WTC11 (cell line): Measurements from ENCODE around the gene ALK. TPM values are rescaled to one million over a fixed set of nuclear protein-coding genes. Genes with fewer than 3 reads are reported as not detected.

ENCODE experiments used
- ATAC-seq: fragments of 200-7000 bp; cut with Tn5 transposase; 2 replicates; pipeline ENCODE4 v1.10.0; 2021; ENCODE audit warnings: mild to moderate bottlenecking, moderate library complexity
- CTCF ChIA-PET: fragments of 300-600 bp; sonication (Branson Sonifier 250); formaldehyde crosslinking; loops from one replicate; lab custom pipeline; 2021; ENCODE audit warnings: antibody characterized with exemption; lab: Charles Lee
- POLR2A ChIA-PET: fragments of 350-600 bp; sonication (Branson Sonifier 250); formaldehyde crosslinking; loops from one replicate; lab custom pipeline; 2021; ENCODE audit warnings: antibody characterized with exemption; lab: Charles Lee
- DNase-seq: peaks from one replicate; pipeline ENCODE4 v3.0.0; 2021; ENCODE audit warnings: low spot score
- H3K27ac Mint-ChIP-seq: 2 replicates; pipeline ENCODE4 v1.8.0; 2021; ENCODE audit warnings: mixed read lengths
- H3K27me3 Mint-ChIP-seq: 2 replicates; pipeline ENCODE4 v1.8.0; 2021; ENCODE audit warnings: low read depth, mild to moderate bottlenecking, moderate library complexity, mixed read lengths
- H3K36me3 Mint-ChIP-seq: 2 replicates; pipeline ENCODE4 v1.8.0; 2021; ENCODE audit warnings: mixed read lengths
- H3K4me1 Mint-ChIP-seq: 2 replicates; pipeline ENCODE4 v1.8.0; 2022; ENCODE audit warnings: mixed read lengths
- H3K4me3 Mint-ChIP-seq: 2 replicates; pipeline ENCODE4 v1.8.0; 2021; ENCODE audit warnings: mild to moderate bottlenecking, moderate library complexity, mixed read lengths
- H3K9me3 Mint-ChIP-seq: 2 replicates; pipeline ENCODE4 v1.8.0; 2021; ENCODE audit warnings: mixed read lengths
- ATF1 ChIP-seq: sonication (generic); formaldehyde crosslinking; IDR thresholded peaks from 2 replicates; pipeline ENCODE4 v1.8.1; 2023; ENCODE audit warnings: mild to moderate bottlenecking, moderate library complexity, missing genetic modification reagents
- ATF3 ChIP-seq: sonication (generic); formaldehyde crosslinking; conservative IDR thresholded peaks from 2 replicates; pipeline ENCODE4 v1.8.1; 2022; ENCODE audit warnings: mild to moderate bottlenecking, missing genetic modification reagents
- CBFB ChIP-seq: sonication (generic); formaldehyde crosslinking; IDR thresholded peaks from 2 replicates; pipeline ENCODE4 v1.8.1; 2022; ENCODE audit warnings: mild to moderate bottlenecking, low read depth, missing genetic modification reagents
- E2F4 ChIP-seq: sonication (generic); formaldehyde crosslinking; IDR thresholded peaks from 2 replicates; pipeline ENCODE4 v1.8.1; 2022; ENCODE audit warnings: low read depth, mild to moderate bottlenecking, moderate library complexity, missing genetic modification reagents, borderline replicate concordance
- ELF4 ChIP-seq: sonication (generic); formaldehyde crosslinking; IDR thresholded peaks from 2 replicates; pipeline ENCODE4 v1.8.1; 2022; ENCODE audit warnings: low read depth, mild to moderate bottlenecking, moderate library complexity, missing genetic modification reagents
- ERG ChIP-seq: fragments of 250-450 bp; sonication (Bioruptor Pico); IDR thresholded peaks from 2 replicates; pipeline ENCODE4 v1.8.0; 2021; ENCODE audit warnings: mild to moderate bottlenecking
- ESRRA ChIP-seq: sonication (generic); formaldehyde crosslinking; IDR thresholded peaks from 2 replicates; pipeline ENCODE4 v1.8.1; 2022; ENCODE audit warnings: mild to moderate bottlenecking, missing genetic modification reagents, borderline replicate concordance
- ETV6 ChIP-seq: sonication (generic); formaldehyde crosslinking; IDR thresholded peaks from 2 replicates; pipeline ENCODE4 v1.8.1; 2022; ENCODE audit warnings: mild to moderate bottlenecking, missing genetic modification reagents
- FOXJ3 ChIP-seq: sonication (generic); formaldehyde crosslinking; IDR thresholded peaks from 2 replicates; pipeline ENCODE4 v1.9.0; 2021; ENCODE audit warnings: missing genetic modification reagents, mild to moderate bottlenecking, borderline replicate concordance
- FOXP1 ChIP-seq: sonication (generic); formaldehyde crosslinking; IDR thresholded peaks from 2 replicates; pipeline ENCODE4 v1.8.0; 2022; ENCODE audit warnings: missing genetic modification reagents, mild to moderate bottlenecking, moderate library complexity, borderline replicate concordance
- JAZF1 ChIP-seq: fragments of 250-450 bp; sonication (Bioruptor Pico); IDR thresholded peaks from 2 replicates; pipeline ENCODE4 v1.9.0; 2021; ENCODE audit warnings: moderate library complexity, mild to moderate bottlenecking, inconsistent platforms
- JUN ChIP-seq: sonication (generic); formaldehyde crosslinking; IDR thresholded peaks from 2 replicates; pipeline ENCODE4 v1.8.0; 2023; ENCODE audit warnings: mild to moderate bottlenecking, missing genetic modification reagents
- NFATC4 ChIP-seq: fragments of 250-450 bp; sonication (Bioruptor Pico); IDR thresholded peaks from 2 replicates; pipeline ENCODE4 v1.9.0; 2021; ENCODE audit warnings: mild to moderate bottlenecking
- NR1H2 ChIP-seq: sonication (generic); formaldehyde crosslinking; IDR thresholded peaks from 2 replicates; pipeline ENCODE4 v1.9.0; 2021; ENCODE audit warnings: mild to moderate bottlenecking, moderate library complexity, missing genetic modification reagents
- STAT6 ChIP-seq: sonication (generic); formaldehyde crosslinking; conservative IDR thresholded peaks from 2 replicates; pipeline ENCODE4 v1.8.1; 2023; ENCODE audit warnings: mild to moderate bottlenecking, low read depth, missing genetic modification reagents, moderate library complexity
- ZNF219 ChIP-seq: sonication (generic); formaldehyde crosslinking; IDR thresholded peaks from 2 replicates; pipeline ENCODE4 v1.8.0; 2023; ENCODE audit warnings: missing genetic modification reagents, mild to moderate bottlenecking, borderline replicate concordance
- ZNF532 ChIP-seq: fragments of 250-450 bp; sonication (Bioruptor Pico); IDR thresholded peaks from 2 replicates; pipeline ENCODE4 v1.9.0; 2021; ENCODE audit warnings: mild to moderate bottlenecking, borderline replicate concordance
- total RNA-seq: library from RNA; stranded (reverse); gene quantifications from 3 replicates; pipeline ENCODE4 v1.2.3, GENCODE V29; 2021
- TF ChIP-seq, protein P1 (sequence below): sonication (generic); formaldehyde crosslinking; IDR thresholded peaks from 2 replicates; pipeline ENCODE4 v1.8.1; 2022; ENCODE audit warnings: missing genetic modification reagents, borderline replicate concordance
- TF ChIP-seq, protein P2 (sequence below): sonication (generic); formaldehyde crosslinking; IDR thresholded peaks from 2 replicates; pipeline ENCODE4 v1.8.1; 2023; ENCODE audit warnings: mild to moderate bottlenecking, missing genetic modification reagents, moderate library complexity
- TF ChIP-seq, protein P3 (sequence below): fragments of 250-450 bp; sonication (Bioruptor Pico); IDR thresholded peaks from 2 replicates; pipeline ENCODE4 v1.9.0; 2021; ENCODE audit warnings: moderate library complexity, mild to moderate bottlenecking, inconsistent platforms, borderline replicate concordance

ALK gene
- total RNA-seq, 1 experiment from 2014 or later = not detected

DNA sequence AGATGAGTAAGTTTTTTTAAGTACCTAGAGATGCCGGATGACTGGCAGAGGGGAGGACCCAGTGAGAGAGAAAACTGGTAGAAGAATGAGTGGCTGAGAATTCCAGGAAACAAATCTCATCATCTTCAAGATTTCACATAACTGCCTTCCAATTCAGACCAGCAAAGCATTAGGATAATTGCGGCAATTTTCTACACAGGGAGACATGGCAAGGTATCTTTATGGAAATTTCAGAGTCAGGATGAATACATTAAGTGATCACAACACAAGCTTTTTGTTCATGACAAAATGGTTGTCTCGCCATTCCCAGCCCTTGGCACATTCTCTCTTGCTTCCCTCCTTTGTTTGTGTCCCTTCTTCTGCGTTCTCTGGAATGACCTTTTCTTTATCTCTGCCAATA lies 82.1 kb downstream of the ALK start (continued):
- TF ChIP-seq ZNF532 (no peak), STAT6 (CRISPR knock-in tag) (no peak), ELF4 (CRISPR knock-in tag) (no peak), JUN (no peak), ESRRA (CRISPR knock-in tag) (no peak), JAZF1 (CRISPR knock-in tag) (no peak), CBFB (CRISPR knock-in tag) (no peak), FOXJ3 (CRISPR knock-in tag) (no peak), NR1H2 (CRISPR knock-in tag) (no peak), E2F4 (no peak), ATF3 (CRISPR knock-in tag) (no peak), FOXP1 (CRISPR knock-in tag) (no peak), ATF1 (CRISPR knock-in tag) (no peak), NFATC4 (CRISPR knock-in tag) (no peak)

DNA sequence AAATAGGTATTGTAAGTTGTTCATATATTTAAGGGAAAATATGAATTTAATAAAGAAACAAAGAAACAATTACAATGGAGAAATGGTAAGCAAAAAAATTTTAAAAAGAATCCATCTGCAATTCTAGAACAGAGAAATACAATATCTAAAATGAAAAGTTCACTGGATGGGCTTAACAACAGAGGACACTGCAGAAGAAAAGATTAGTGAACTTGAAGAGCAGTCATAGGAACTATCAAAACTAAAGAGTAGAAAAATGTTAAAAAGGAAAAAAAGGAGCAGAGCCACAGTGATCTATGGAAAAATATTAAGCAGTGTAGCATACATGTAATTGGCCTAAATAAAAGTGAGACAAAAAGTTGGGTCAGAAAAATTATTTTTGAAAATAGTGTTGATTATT lies 83.5 kb downstream of the ALK start:
- H3K4me3 Mint-ChIP-seq = no peak overlapping the region

More for the DNA sequence above, 83.5 kb downstream of the ALK start:
- CTCF ChIA-PET = no interaction called here
- DNase-seq (no peak), ATAC-seq (no peak)
- Mint-ChIP-seq H3K27ac (no peak overlapping the region), H3K9me3 (peaks cover 30% of the 10 kb centered on the region), H3K36me3 (peaks cover 8% of the 10 kb centered on the region), H3K4me1 (no peaks in the 10 kb centered on the region)
- TF ChIP-seq, protein P1, sequence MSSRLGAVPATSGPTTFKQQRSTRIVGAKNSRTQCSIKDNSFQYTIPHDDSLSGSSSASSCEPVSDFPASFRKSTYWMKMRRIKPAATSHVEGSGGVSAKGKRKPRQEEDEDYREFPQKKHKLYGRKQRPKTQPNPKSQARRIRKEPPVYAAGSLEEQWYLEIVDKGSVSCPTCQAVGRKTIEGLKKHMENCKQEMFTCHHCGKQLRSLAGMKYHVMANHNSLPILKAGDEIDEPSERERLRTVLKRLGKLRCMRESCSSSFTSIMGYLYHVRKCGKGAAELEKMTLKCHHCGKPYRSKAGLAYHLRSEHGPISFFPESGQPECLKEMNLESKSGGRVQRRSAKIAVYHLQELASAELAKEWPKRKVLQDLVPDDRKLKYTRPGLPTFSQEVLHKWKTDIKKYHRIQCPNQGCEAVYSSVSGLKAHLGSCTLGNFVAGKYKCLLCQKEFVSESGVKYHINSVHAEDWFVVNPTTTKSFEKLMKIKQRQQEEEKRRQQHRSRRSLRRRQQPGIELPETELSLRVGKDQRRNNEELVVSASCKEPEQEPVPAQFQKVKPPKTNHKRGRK (CRISPR knock-in tag) = no peak
- TF ChIP-seq ERG (CRISPR knock-in tag) (no peak), ETV6 (CRISPR knock-in tag) (no peak), JUN (no peak), JAZF1 (CRISPR knock-in tag) (no peak), ZNF219 (CRISPR knock-in tag) (no peak)
- TF ChIP-seq, protein P2, sequence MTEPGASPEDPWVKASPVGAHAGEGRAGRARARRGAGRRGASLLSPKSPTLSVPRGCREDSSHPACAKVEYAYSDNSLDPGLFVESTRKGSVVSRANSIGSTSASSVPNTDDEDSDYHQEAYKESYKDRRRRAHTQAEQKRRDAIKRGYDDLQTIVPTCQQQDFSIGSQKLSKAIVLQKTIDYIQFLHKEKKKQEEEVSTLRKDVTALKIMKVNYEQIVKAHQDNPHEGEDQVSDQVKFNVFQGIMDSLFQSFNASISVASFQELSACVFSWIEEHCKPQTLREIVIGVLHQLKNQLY = no peak
- TF ChIP-seq, protein P3, sequence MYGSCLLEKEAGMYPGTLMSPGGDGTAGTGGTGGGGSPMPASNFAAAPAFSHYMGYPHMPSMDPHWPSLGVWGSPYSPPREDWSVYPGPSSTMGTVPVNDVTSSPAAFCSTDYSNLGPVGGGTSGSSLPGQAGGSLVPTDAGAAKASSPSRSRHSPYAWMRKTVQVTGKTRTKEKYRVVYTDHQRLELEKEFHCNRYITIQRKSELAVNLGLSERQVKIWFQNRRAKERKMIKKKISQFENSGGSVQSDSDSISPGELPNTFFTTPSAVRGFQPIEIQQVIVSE (CRISPR knock-in tag) = no peak
- TF ChIP-seq, all 79 proteins: peak for 0
- peaks cover 8% of the 10 kb centered on the region; the same call in 1 of the 2 replicates for H3K27me3 Mint-ChIP-seq
- POLR2A ChIA-PET = interaction anchor here (0.7 kb wide), 1 partner anchor 386 kb away, joined by 5 read pairs; no protein-coding TSS in a partner anchor
